OCI-LY1 (cell line): ENCODE results near the gene ITSN2.

Source experiments
- CTCF ChIP-seq: fragments of 200-600 bp; sonication (generic), shearing (Covaris generic); IDR thresholded peaks from 2 replicates; pipeline ENCODE4 v1.5.1; 2017; ENCODE audit warnings: mild to moderate bottlenecking, antibody characterized with exemption, low read length, moderate library complexity, mixed read lengths
- EZH2 ChIP-seq: fragments of 200-600 bp; sonication (generic), shearing (Covaris generic); IDR thresholded peaks from 2 replicates; pipeline ENCODE4 v1.8.0; 2017; ENCODE audit warnings: borderline replicate concordance, mixed run types, mild to moderate bottlenecking, antibody characterized with exemption, low read length, moderate library complexity, mixed read lengths

- TF ChIP-seq CTCF (no peak), EZH2 (no peak)
Measured at GRCh38 chr2:24372033-24372432, 11.7 kb upstream of the ITSN2 start.
